HG03460 (cell line): ENCODE data around the gene ALLC.
"Not testable (repeated sequence)": the region's sequence is repeated elsewhere in the genome, so short reads cannot be mapped to it uniquely, and the experiment has no call there.

Experiments
- ATAC-seq: cut with Tn5 transposase; IDR thresholded peaks from one replicate; pipeline ENCODE4 v1.9.1; 2021; ENCODE audit not compliant: unreplicated experiment

ALLC gene

DNA sequence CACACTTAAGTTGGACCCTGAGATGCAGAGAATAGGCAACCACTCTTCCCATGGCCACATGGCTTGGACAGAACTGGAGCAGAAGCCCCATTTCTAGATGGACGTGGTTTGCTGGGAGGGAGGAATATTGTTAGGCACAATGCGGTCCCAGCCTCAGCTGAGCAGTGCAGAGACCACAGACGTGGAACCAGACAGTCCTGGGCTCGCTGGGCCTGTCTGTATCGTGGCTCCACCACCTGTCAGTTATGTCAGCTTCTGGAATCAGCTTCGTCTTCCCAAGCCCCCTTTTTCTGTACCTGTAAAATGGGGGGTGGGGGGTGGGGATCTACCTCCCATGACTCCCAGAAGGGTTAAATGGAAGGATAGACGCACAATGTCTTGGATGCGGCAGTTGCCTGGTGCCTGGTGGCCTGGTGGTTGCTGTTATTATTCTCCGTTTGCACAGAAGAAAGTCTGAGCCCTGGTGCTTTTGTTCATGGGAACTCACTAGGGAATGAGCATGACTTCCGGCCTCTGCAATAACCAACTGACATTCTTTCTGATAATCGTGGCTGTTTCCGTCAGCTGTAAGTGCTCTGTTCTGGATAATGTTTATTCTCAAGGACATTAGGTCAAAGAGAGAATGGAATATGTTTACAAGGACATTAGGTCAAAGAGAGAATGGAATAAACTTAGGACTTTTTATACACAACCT lies 31.7 kb upstream of the ALLC start:
- ATAC-seq = no peak

DNA sequence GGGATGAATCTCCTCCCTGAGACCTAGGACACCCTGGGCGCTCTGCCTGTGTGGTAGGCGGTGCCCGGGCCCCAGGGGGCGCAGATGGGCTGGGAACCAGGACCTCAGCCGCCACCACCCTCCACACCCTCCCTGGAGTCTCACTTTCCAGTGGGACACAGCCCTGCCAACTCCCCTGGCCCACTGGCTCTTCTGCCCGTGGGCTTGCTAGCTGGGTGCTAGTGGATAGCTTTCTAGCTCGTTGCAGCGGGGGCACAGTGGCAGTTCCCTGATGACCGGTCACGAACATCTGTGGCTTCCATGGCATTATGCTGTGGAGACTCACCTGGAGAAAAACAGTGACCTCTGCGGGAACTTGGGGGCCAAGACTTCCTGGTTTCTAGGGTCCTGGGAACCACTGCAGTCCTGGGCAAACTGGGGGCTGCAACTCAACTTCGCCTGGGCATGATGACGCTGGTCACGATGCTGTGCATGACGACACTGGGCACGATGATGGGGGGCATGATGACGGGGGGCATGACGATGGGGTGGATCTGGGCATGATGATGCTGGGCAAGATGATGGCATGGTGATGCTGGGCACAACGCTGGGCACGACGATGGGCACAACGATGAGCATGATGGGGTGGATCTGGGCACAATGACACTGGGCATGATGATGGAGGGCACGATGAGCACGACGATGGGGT lies 31.0 kb upstream of the ALLC start:
- ATAC-seq = no peak

- ATAC-seq = no peak
Measured at GRCh38 chr2:3627500-3628100, 30.4 kb upstream of the ALLC start.

GRCh38 chr2:3628241-3628679 lies 29.7 kb upstream of the ALLC start:
- no peak for ATAC-seq

- ATAC-seq = no peak
Measured at GRCh38 chr2:3628800-3629199, 29.2 kb upstream of the ALLC start.

- ATAC-seq = no peak
Measured at GRCh38 chr2:3630631-3631030, 27.4 kb upstream of the ALLC start.

DNA sequence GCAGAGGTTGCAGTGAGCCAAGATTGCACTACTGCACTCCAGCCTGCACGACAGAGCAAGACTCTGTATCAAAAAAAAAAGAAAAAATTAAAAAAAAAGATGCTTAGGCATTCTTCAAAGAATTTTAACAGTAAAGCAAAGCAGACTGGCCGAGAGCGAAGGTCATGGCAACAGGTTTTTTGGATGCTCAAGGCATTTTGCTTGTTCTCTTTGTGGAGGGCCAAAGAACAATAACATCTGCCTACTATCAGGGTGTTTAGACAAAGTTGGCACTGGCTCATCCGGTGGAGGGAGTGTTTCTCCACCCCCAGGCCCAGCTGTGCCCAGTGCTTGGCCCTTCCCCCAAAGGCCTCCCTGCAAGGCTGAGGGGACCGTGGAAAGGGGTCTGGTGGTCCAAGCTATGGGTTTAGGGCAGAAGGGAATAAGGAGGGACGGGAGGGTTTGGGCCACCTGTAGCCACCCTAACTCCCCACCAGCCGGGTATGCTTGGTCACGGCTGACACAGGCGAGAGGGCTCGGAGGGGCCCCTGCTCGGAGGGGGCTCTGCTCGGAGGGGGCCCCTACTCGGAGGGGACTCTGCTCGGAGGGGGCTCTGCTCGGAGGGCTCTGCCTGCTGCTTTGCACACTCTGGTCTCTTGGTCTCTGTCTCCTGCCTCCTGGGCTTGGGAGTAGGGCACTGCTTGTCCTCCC lies 26.7 kb upstream of the ALLC start:
- ATAC-seq = no peak

DNA sequence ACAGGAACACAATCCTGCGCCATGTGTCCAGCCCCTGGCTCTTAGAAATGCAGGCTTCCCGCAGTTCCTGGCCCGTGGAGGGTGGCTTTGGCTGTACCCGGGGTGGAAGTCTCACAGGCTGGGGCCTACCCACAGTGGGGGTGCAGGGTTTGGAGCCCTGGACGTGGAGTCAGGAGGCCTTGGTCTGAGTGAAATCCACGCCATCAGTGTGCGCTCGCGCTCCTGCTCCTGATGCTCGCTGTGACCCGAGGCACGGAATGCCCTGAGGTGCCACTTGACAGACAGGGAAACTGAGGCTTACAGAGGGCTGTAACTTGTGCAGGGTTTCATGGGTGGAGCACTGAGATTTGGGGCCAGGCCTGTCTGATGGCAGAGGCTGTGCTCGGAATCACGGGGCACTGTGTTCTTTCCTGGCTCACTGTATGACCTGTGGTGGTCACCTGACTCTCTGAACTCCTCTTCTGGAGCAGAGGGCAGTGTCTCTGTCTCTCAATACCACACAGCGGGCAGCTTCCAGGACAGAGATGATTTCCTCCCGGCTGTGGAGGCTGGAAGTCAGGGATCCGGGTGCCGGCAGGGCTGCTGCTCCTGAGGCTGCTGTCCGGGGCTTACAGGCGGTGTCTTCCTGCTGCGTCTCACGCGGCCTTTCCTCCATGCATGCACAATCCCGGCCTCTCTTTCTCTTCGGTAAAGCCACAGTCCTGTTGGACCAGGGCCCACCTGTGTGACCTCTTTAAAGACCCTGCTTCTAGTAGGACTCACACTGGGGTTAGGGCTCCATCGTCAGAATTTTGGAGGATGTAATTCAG lies 25.9 kb upstream of the ALLC start:
- no peak for ATAC-seq

DNA sequence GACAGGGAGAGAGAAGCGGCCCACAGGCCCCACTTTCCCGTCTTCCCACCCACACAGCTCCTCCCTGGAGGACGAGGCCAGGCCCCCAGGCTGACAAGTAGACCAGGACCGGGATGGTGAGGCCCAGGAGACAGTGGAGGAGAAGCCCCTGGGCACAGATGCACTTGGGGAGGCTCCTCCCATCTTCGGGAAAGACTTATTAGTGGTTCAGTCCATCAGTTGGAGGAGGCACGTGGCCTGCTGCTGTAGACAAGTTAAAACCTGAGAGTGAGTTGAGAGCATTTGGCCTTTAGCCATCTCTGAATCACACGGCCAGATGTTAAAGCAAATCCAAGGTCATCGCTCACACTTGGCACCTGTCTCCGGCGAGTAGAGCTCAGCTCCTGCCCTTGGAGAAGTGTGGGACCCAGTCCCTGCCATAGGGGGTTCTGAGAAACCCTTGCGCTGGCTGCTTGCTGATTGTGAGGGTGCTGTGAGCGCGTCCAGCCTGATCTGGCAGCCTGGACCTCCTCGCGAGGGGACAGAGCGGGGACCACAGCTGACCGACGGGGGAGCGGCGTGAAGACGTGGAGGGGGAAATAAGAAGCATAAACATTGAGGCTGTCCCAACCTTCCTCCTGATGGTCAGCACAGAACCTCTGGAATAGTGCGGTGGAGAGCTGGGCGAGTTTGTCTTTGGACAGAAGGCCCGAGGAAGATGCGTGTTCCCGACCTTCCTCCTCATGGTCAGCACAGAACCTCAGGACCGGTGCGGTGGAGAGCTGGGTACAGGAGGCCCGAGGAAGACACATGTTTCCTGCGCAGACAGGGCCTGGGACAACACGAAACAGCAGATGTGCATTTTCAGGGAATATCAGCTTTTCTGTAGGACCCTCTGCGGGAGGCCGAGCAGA lies 24.7 kb upstream of the ALLC start:
- no peak for ATAC-seq

GRCh38 chr2:3633982-3634595 lies 23.9 kb upstream of the ALLC start:
- no peak for ATAC-seq

GRCh38 chr2:3634596-3635121 lies 23.3 kb upstream of the ALLC start:
- no peak for ATAC-seq

DNA sequence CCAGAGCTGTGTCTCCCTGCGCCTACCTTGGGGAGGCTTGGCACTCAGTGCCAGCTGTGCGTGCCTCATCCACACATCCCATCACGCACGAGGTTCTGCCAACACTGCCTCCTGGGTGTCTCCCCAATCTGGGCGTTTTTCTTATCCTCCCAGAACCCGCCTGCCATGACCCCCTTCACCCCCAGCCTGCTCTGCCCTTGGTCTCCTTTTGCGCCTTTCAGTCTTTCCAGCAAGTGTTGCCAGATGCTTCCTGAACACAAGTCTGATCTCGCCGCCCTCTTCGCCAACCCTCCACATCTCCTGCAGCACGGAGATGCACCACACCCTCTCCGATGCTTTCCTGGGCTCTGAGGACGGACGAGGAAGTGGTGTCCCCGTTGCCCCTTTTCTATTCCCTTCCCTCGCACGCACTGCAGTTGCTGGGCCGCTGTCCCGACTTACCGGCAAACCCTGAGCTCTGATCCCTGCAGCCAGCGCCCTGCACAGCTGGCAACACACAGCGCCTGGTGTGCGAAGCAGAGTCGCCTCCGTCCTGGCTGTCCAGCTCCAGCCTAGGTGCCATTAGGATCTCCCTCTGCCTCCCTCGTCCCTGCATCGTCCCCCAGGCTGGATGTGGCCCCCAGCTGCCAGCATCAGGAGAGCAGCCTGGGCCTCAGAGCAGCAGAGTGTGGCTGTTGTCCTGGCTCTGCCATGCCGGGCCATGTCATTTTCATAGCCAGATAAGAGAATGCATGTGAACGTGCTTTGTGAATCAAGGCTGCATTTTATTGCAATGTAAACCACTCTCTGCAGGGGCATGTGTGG lies 22.6 kb upstream of the ALLC start:
- no peak for ATAC-seq

- not testable (repeated sequence) for ATAC-seq
Measured at GRCh38 chr2:3635975-3636327, 22.0 kb upstream of the ALLC start.

DNA sequence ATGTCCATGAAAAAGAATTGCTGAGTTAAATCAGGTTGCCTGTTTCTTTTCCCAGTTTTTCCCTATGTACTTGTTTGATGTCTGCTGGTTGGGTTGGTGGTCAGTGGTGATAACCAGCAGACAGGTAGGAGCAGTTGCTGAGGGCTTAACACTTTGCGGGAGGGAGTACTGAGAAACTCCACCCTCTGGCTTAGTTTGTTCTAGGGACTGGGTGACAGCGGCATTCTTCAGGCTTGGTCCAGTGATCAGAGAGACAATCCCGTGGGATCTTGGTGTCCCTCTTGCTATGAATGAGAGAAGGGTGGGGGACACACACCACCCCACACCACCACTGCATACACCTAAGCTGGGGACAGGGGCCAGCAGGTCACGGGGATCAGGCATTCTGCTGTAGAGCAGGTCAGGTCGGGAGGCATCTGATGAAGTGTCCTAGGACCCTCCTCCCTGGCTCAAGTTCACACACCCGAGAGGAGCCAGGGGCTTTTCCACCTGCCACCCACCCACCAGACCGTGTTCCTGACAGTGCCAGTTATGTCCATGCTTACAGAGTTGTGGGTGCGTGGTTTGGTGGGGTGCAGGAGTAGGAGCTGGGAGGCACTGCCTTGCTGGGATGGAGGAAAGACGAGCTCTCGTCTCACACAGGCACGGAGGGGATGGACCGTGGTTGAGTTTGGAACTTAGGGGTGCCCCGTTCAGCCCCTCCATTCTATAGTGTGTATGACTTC lies 21.3 kb upstream of the ALLC start:
- ATAC-seq = no peak

- no peak for ATAC-seq
Measured at GRCh38 chr2:3637311-3637675, 20.7 kb upstream of the ALLC start.

GRCh38 chr2:3637692-3638455 lies 20.1 kb upstream of the ALLC start:
- ATAC-seq = no peak

DNA sequence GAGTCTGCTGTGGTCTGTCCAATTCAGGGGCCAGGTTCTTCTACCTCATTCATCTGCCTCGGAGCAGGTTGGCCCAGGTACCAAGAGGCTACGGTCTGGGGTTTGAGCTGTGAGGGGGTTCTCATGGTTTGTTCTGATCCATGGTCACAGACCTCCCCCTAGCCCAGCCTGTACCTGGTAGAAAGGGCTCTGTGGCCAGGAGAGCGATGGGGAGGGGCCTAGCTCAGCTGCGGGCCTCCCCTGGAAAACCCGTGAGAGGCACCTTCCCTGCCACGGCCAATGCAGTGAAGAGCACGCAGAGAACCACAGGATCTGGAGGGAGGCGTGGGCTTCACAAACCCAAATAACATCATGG lies 19.6 kb upstream of the ALLC start:
- ATAC-seq = no peak
